ENCODE data around the gene CCL18. TPM values are rescaled to one million over a fixed set of nuclear protein-coding genes. Genes with fewer than 3 reads are reported as not detected.

CCL18 gene
- total and polyA plus RNA-seq, 7 donors, result 1.4 to 52.7 (median 2.8) TPM; not detected in 1

DNA sequence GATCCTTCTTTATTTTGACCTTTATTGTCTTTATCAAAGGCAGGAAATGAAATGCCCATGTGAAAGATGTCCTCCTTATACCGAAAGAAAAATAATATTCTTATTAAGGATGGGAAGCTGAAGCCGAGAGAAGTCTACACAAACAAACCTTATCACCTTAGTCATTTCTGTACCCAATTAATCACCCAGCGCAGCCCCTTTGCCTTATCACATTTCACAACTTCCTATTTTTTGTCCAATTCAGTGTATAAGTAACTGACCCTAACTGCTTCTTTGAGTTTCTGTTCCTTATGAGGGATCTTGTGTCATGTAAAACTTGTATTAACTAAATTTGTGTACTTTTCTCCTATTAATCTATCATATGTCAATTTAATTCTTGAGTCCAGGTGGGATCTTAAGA is 29.9 kb upstream of the CCL18 start:
- Histone ChIP-seq H3K9me3 (no peaks in the 10 kb centered on the region), H3K4me3 (no peak overlapping the region), H3K4me1 (no peaks in the 10 kb centered on the region), H3K36me3 (no peaks in the 10 kb centered on the region), H3K27me3 (peaks cover 0 to 3% (median 0%) of the 10 kb centered on the region in 3 donors), H3K27ac (no peak overlapping the region)
- WGBS, 2 donors, result 36 to 66% methylated on average over 3 of the region's 3 CpGs
- intact Hi-C loops (cut with DNase I), result no loop called here
- DNase-seq, result no peak
- TF ChIP-seq, protein P1, sequence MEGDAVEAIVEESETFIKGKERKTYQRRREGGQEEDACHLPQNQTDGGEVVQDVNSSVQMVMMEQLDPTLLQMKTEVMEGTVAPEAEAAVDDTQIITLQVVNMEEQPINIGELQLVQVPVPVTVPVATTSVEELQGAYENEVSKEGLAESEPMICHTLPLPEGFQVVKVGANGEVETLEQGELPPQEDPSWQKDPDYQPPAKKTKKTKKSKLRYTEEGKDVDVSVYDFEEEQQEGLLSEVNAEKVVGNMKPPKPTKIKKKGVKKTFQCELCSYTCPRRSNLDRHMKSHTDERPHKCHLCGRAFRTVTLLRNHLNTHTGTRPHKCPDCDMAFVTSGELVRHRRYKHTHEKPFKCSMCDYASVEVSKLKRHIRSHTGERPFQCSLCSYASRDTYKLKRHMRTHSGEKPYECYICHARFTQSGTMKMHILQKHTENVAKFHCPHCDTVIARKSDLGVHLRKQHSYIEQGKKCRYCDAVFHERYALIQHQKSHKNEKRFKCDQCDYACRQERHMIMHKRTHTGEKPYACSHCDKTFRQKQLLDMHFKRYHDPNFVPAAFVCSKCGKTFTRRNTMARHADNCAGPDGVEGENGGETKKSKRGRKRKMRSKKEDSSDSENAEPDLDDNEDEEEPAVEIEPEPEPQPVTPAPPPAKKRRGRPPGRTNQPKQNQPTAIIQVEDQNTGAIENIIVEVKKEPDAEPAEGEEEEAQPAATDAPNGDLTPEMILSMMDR (IDR thresholded peaks at IDR 0.05), result no peak
- TF ChIP-seq EP300 (IDR thresholded peaks at IDR 0.05), result no peak
- no peak for TF ChIP-seq POLR2A (IDR thresholded peaks at IDR 0.05)
- TF ChIP-seq POLR2AphosphoS5 (IDR thresholded peaks at IDR 0.05), result no peak

- Histone ChIP-seq H3K27ac (no peak overlapping the region), H3K4me1 (no peaks in the 10 kb centered on the region), H3K4me3 (no peak overlapping the region), H3K27me3 (peaks cover 0 to 3% (median 0%) of the 10 kb centered on the region in 3 donors), H3K36me3 (no peaks in the 10 kb centered on the region), H3K9me3 (no peaks in the 10 kb centered on the region)
- 76 to 83% methylated on average over 4 of the region's 4 CpGs for WGBS, 2 donors
- intact Hi-C loops (cut with DNase I), result no loop called here
- TF ChIP-seq, protein P1 (IDR thresholded peaks at IDR 0.05), result no peak
- TF ChIP-seq POLR2AphosphoS5 (IDR thresholded peaks at IDR 0.05) (no peak), POLR2A (IDR thresholded peaks at IDR 0.05) (no peak), EP300 (IDR thresholded peaks at IDR 0.05) (no peak)
- no peak for DNase-seq
These were observed 27.8 kb upstream of the CCL18 start for GRCh38 chr17:36036235-36036634.

DNA sequence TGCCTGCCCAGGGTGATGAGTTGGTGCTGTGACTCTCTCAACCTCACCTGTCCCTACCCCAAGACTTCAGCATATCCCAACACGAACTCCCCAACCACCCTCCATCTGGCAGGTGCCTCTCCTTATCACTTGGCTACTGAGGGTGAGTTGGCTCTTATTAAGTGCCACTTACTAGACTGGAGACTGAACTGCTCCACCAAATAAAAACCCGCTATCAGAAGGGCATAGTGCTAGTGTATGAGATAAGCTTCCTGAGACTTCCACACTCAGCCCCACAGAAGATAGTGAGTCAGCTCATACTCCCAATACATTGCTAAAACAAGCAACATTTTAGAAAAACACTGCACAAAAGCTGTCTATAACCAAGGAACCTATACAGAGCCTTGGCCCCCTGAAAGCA is 16.0 kb upstream of the CCL18 start:
- DNase-seq, result no peak
- no peaks in the 10 kb centered on the region for H3K4me1 ChIP-seq
- peaks cover 0 to 8% (median 2%) of the 10 kb centered on the region in 4 donors for H3K9me3 ChIP-seq
- H3K27ac ChIP-seq, result no peak overlapping the region
- no peak for TF ChIP-seq POLR2AphosphoS5 (IDR thresholded peaks at IDR 0.05)
- H3K36me3 ChIP-seq, result no peaks in the 10 kb centered on the region
- no peak overlapping the region for H3K4me3 ChIP-seq
- 90 to 93% methylated on average over 2 of the region's 2 CpGs for WGBS, 2 donors
- H3K27me3 ChIP-seq, result no peaks in the 10 kb centered on the region
- intact Hi-C loops (cut with DNase I), result no loop called here

GRCh38 chr17:36049643-36050042 is 14.4 kb upstream of the CCL18 start:
- Histone ChIP-seq H3K4me1 (no peaks in the 10 kb centered on the region), H3K9me3 (peaks cover 0 to 8% (median 2%) of the 10 kb centered on the region in 4 donors), H3K4me3 (no peak overlapping the region), H3K36me3 (no peaks in the 10 kb centered on the region), H3K27me3 (no peaks in the 10 kb centered on the region), H3K27ac (no peak overlapping the region)
- intact Hi-C loops (cut with DNase I), result no loop called here
- TF ChIP-seq EP300 (IDR thresholded peaks at IDR 0.05), result no peak
- no peak for TF ChIP-seq POLR2AphosphoS5 (IDR thresholded peaks at IDR 0.05)
- TF ChIP-seq, protein P1 (IDR thresholded peaks at IDR 0.05), result no peak
- TF ChIP-seq POLR2A (IDR thresholded peaks at IDR 0.05), result no peak
- no peak for DNase-seq
- 95 to 98% methylated on average over 2 of the region's 2 CpGs for WGBS, 2 donors

- intact Hi-C loops (cut with DNase I), result no loop called here
These were observed 8.9 kb upstream of the CCL18 start for GRCh38 chr17:36055171-36055570.

More at GRCh38 chr17:36055171-36055570, 8.9 kb upstream of the CCL18 start:
- H3K4me1 ChIP-seq, result no peaks in the 10 kb centered on the region
- 85 to 94% methylated on average over 2 of the region's 2 CpGs for WGBS, 2 donors
- H3K4me3 ChIP-seq, result no peak overlapping the region
- H3K9me3 ChIP-seq, result peaks cover 0 to under 1% (median 0%) of the 10 kb centered on the region in 4 donors
- no peaks in the 10 kb centered on the region for H3K27me3 ChIP-seq
- DNase-seq, result no peak
- TF ChIP-seq, protein P1 (IDR thresholded peaks at IDR 0.05), result no peak
- no peak for TF ChIP-seq EP300 (IDR thresholded peaks at IDR 0.05)
- no peak for TF ChIP-seq POLR2A (IDR thresholded peaks at IDR 0.05)
- TF ChIP-seq POLR2AphosphoS5 (IDR thresholded peaks at IDR 0.05), result no peak
- H3K27ac ChIP-seq, result no peak overlapping the region
- H3K36me3 ChIP-seq, result no peaks in the 10 kb centered on the region

Data from sigmoid colon (tissue), 7 donors.